GM21515 (cell line): Measurements from ENCODE around the gene SLC1A2.

ENCODE experiments used
- ATAC-seq: cut with Tn5 transposase; IDR thresholded peaks from one replicate; pipeline ENCODE4 v1.9.1; 2021; ENCODE audit not compliant: unreplicated experiment

SLC1A2 gene

GRCh38 chr11:35248558-35249323 is 170.6 kb downstream of the SLC1A2 start:
- ATAC-seq: no peak

DNA sequence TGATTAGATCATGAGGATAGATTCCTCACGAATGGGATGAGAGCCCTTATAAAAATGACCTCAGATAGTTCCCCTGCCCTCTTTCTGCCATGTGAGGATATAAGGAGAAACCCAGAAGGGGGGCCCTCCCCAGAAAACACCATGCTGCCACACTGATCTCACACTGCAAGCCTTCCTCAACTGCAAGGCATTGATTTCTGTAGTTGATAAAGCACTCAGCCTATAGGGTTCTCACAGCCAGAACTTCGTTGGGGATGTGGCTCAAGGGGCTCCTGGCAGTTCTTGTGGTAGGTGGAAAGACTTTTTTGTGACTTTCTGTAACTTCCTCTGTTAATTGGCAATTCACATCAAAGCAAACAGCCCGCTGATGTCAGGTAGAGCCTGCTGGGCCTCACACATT is 171.5 kb downstream of the SLC1A2 start:
- no peak for ATAC-seq

GRCh38 chr11:35247428-35247827 is 171.9 kb downstream of the SLC1A2 start:
- ATAC-seq: no peak

DNA sequence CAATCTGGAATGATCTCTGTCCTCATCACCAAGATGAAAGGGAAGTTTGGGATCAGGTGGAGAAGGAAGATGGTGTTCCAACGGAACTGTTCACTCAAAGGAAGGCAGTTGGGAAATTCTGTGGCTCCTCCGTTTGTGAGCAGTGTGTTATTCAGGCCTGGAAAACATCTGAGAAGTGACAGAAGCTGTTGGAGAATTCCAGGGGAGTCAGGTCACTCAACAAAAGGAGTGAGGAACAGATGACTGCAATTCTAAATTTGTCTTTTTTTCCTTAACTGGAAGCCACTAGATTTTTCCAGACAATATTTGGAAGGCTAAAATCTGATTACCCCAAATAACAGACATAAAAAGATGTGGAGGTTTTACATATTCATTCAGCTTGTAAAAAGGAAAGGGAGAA is 172.6 kb downstream of the SLC1A2 start:
- no peak for ATAC-seq

DNA sequence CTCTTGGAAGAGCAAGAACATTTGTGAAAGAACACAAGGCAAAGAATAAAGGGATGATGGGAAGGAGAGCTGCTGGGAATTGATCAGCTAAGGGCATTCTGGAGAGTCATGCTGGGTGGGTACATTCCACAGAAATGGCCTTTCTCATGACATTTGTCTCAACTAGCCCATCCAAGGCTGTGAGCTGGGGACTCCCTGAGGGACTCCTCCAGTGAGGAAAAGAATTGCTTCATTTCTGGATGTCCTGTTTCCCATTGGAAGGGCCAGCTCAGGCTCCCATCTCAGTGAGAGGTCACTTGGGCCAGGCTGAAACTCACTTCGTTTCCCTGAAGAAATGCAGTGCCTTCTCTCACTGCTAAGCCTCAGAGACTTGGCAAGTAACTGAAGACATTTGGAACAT is 173.6 kb downstream of the SLC1A2 start:
- ATAC-seq: no peak

GRCh38 chr11:35245056-35245455 is 174.3 kb downstream of the SLC1A2 start:
- no peak for ATAC-seq

DNA sequence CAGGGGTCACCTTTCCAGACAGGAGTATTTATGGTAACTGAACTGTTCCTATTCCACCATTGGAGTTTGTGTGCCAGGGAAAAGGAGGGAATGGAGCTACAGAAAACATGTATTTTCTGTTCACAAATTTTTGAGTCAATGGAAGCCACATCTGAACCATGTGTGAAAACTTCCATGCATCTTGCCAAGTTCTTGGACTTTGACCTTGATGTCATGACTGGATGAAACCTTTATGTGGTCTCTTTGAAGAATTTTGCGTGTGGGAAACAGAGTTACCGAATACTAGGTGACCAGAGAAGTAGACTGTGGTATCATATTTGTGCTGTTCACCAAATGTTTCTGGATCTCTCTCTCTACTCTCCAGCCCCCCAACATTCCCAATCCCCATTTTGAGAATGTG is 175.6 kb downstream of the SLC1A2 start:
- ATAC-seq: no peak

- no peak for ATAC-seq
These were observed 176.7 kb downstream of the SLC1A2 start for GRCh38 chr11:35242412-35243242.

- ATAC-seq: no peak
These were observed 177.8 kb downstream of the SLC1A2 start for GRCh38 chr11:35241531-35241930.

- no peak for ATAC-seq
These were observed 178.3 kb downstream of the SLC1A2 start for GRCh38 chr11:35241083-35241482.

DNA sequence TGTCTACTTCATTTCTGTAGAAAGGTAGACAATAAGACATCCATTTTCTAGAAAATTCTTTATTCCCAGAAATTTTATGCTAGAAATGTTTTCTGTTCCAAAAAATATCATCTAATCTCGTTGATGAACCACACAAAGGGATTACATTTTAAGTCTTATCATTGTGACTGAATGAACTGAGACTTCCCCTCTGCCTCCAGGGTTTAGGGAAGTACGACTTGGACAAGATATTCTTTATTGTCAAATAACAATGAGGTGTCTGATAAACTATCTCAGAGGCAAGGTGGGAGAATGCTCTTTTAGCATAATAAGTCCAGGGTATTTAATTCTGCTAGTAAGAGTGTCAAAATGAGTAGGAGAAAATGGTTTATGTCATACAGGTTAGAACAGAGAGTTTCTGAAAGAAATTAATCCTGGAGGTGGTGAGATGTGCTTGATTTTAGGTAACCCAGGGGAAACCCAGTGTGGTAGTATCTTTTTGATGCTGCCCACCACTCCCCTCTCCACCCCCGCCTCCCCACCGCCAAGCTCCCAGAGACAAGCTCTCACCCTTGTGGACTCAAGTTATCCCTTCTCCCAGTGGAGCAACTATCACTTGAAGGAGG is 179.8 kb downstream of the SLC1A2 start:
- ATAC-seq: no peak

GRCh38 chr11:35238882-35239281 is 180.5 kb downstream of the SLC1A2 start:
- no peak for ATAC-seq

DNA sequence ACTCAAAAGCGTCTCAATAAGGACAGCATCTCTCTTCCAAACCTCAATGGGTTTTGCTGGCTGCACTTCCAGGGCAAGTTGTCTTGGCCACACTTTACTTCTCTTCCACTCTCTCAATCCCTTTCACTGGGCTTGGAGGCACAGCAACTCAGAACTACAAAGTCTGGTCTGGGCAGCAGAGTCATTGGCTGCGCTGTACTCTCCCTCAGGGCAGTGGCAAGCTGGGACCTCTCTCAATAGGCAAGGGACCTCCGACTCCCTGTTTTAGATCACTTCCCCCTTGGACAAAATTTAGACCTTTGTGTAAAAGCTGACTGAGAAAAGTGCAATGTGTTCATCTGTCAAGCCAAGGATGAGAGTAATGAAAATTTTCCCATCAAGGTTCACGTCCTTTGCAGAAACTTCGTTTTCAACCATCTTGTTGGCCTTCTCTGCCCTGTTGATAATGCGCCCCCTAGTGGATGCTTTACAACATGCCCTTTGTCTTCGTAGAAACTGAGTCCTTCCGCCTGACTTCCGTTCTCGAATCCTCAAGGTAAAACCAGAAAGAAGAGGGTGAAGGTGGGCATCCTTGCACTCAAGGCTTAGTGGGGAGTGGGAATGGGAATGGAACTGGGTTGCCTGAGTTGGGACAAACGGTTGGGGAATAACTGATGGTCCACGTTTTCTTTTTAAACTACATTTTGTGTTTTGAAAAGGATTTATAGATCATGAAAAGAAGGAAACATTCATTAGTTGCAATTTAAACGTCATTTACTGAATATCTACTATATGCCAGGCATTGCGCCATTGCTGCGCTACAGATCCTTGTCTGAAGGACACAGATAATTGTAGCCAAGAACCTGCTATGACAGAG is 181.3 kb downstream of the SLC1A2 start:
- no peak for ATAC-seq

DNA sequence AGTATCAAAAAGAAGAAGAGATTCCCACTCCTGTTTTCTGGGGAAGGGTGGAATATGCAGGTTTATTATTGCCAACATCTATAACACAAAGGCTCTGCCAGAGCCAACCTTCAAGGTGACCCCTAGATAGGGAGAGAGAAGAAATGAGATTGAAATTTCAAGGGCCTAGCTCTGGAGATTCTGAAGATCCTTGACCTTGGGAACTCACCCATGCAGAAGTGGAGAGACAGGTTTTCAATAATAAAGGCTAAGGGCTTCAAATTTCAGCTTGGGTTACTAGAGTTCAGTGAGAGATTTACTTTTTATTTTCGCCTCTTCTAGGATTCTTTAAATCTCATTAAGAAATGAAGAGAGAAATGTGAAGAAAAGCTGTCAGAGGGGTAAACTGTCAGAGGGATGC is 182.0 kb downstream of the SLC1A2 start:
- no peak for ATAC-seq

DNA sequence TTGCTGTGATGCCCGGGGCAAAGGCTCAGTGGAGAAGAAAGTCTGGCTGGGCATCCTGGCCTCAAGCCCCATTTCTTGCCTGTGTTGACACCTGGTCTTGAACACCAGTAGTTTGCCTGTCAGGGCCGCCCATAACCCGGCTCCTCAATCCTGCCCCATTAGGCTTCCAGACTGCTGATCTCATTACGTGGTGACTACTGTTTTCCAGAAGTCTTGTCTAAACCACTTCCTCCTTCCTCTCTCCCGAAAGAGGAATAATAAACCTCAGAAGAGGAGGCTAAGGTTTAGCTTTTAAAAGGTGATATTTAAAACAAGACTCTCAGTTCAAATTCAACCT is 182.7 kb downstream of the SLC1A2 start:
- ATAC-seq: no peak

DNA sequence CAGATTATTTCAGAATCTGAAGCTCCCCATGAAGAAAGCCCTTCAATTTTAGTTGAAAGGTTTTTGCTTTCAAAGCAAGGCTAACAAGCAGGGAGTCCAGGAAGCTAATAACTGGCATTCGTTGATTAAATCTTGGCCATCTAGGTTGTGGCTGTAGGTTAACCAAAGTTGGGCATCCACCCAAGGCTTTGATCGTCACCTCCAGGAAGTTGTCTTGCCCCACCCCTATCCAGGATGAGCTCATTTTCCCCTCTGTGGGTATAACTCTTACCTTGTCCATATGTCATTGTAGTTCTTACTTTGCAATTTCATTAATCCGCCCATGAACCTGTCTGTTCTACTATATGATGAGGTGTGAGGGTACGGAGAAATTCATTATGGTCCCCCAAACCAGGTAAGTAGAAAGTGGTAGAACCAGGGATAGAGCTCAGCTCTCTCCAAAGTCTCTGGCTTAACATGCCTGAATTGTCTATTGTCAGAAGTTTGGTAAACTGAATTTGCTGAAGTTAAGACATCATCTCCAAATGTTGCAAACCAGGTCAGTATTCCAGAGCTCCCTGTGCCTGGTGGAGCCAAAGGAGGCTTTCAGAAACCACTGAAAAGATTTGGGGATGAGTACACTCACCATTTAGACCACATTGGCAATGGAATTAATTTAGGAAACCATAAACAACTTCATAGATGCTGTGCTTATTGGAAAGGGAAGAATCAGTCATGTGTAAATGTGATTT is 183.3 kb downstream of the SLC1A2 start:
- no peak for ATAC-seq

DNA sequence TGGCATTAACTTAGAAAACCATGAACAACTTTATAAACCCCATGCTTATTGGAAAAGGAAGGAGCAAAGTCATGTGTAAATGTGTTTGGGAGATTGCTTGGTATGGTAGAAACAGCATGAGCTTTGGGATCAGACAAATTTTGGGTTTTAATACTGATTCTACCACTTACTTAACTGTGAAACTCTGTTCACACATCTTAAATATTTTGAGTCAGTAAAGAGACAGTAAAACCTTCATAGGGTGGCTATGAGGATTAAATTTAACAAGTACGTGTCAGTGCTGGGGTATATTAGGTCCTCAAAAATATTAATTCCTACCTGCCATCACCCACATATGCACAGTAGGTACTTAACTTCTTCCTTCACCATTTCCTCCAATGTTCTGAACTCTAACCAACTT is 183.9 kb downstream of the SLC1A2 start:
- no peak for ATAC-seq

- no peak for ATAC-seq
These were observed 184.2 kb downstream of the SLC1A2 start for GRCh38 chr11:35235157-35235468.

- no peak for ATAC-seq
These were observed 184.8 kb downstream of the SLC1A2 start for GRCh38 chr11:35234460-35235156.

DNA sequence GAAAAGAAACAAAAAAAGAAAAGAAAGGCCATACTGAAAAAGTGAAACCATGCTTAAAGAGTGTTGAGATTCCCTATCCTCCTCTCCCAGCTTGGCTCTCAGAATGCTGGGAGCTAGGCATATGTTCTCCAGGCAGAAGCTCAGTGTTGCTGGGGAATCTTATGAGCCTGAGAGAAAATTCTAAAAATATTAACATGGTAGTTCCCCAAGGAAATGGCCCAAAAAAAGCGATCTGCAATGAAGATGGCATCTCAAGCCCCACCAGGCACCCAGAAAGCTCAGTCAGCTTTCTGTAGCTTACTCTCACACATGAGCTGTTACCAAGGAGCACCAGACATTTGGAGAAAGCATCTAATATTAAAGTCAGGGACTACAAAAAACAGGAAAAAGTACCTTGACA is 185.8 kb downstream of the SLC1A2 start:
- ATAC-seq: no peak
